GM23338 (cell line): ENCODE measurements around the gene TBCD. TPM values are rescaled to one million over a fixed set of nuclear protein-coding genes. Genes with fewer than 3 reads are reported as not detected.

Source experiments
- ATAC-seq: fragments of 200-7000 bp; cut with Tn5 transposase; 3 replicates; pipeline ENCODE4 v1.9.1; 2020
- DNase-seq: peaks from one replicate; pipeline ENCODE4 v3.0.0-alpha.2; 2015; ENCODE audit warnings: low spot score
- H2AFZ ChIP-seq: fragments of 200-600 bp; sonication (generic); 2 replicates; pipeline ENCODE4 v1.8.0; 2016; ENCODE audit warnings: antibody characterized with exemption, mild to moderate bottlenecking, moderate library complexity
- H3F3A ChIP-seq: fragments of 200-600 bp; sonication (generic); replicated peaks from 2 replicates; pipeline ENCODE4 v1.8.0; 2017; ENCODE audit warnings: antibody characterized with exemption, mixed run types, low read depth
- H3K27ac ChIP-seq: fragments of 200-600 bp; sonication (generic); 2 replicates; pipeline ENCODE4 v1.6.1; 2016; ENCODE audit warnings: low read depth
- H3K27me3 ChIP-seq: fragments of 200-600 bp; sonication (generic); 2 replicates; pipeline ENCODE4 v1.8.0; 2016; ENCODE audit warnings: mild to moderate bottlenecking, mixed run types, moderate library complexity; ENCODE audit not compliant: insufficient read depth
- H3K36me3 ChIP-seq: fragments of 200-600 bp; sonication (generic); 2 replicates; pipeline ENCODE4 v1.8.0; 2016; ENCODE audit warnings: mild to moderate bottlenecking; ENCODE audit not compliant: insufficient read depth
- H3K4me1 ChIP-seq: fragments of 200-600 bp; sonication (generic); 2 replicates; pipeline ENCODE4 v1.8.0; 2016; ENCODE audit warnings: mild to moderate bottlenecking, moderate library complexity; ENCODE audit not compliant: insufficient read depth
- H3K4me2 ChIP-seq: fragments of 200-600 bp; sonication (generic); 2 replicates; pipeline ENCODE4 v1.7.1; 2017; ENCODE audit warnings: mixed run types
- H3K4me3 ChIP-seq: fragments of 200-600 bp; sonication (generic); 2 replicates; pipeline ENCODE4 v1.6.1; 2016; ENCODE audit warnings: mixed run types
- H3K79me2 ChIP-seq: fragments of 200-600 bp; sonication (generic); replicated peaks from 2 replicates; pipeline ENCODE4 v1.8.0; 2017; ENCODE audit warnings: mild to moderate bottlenecking; ENCODE audit not compliant: insufficient read depth
- H3K9me2 ChIP-seq: fragments of 200-600 bp; sonication (generic); 2 replicates; pipeline ENCODE4 v1.8.0; 2017; ENCODE audit not compliant: insufficient read depth
- H4K20me1 ChIP-seq: fragments of 200-600 bp; sonication (generic); replicated peaks from 2 replicates; pipeline ENCODE4 v1.8.0; 2017; ENCODE audit warnings: mild to moderate bottlenecking; ENCODE audit not compliant: insufficient read depth
- H3K27ac Mint-ChIP-seq: 2 replicates; pipeline ENCODE4 v1.8.0; 2020; ENCODE audit warnings: inconsistent platforms, mild to moderate bottlenecking, moderate library complexity, mixed read lengths
- H3K27me3 Mint-ChIP-seq: 3 replicates; pipeline ENCODE4 v1.8.0; 2022; ENCODE audit warnings: low read depth, mild to moderate bottlenecking, moderate library complexity, mixed read lengths, inconsistent platforms; ENCODE audit not compliant: insufficient read depth, poor library complexity
- H3K36me3 Mint-ChIP-seq: 3 replicates; pipeline ENCODE4 v1.8.0; 2021; ENCODE audit warnings: low read depth, mild to moderate bottlenecking, inconsistent platforms, moderate library complexity, mixed read lengths
- H3K4me1 Mint-ChIP-seq: 3 replicates; pipeline ENCODE4 v1.8.0; 2020; ENCODE audit warnings: mild to moderate bottlenecking, inconsistent platforms, mixed read lengths
- H3K4me3 Mint-ChIP-seq: 3 replicates; pipeline ENCODE4 v1.8.0; 2021; ENCODE audit warnings: moderate library complexity, mild to moderate bottlenecking, inconsistent platforms, mixed read lengths
- H3K9me3 Mint-ChIP-seq: 3 replicates; pipeline ENCODE4 v1.8.0; 2020; ENCODE audit warnings: moderate library complexity, mild to moderate bottlenecking, inconsistent platforms, mixed read lengths
- CREB1 ChIP-seq: fragments of 250-450 bp; sonication (Bioruptor Pico); IDR thresholded peaks from 2 replicates; pipeline ENCODE4 v1.5.0; 2020; ENCODE audit warnings: low read depth, mild to moderate bottlenecking, moderate library complexity
- EZH2 ChIP-seq: fragments of 200-600 bp; sonication (generic); IDR thresholded peaks from one replicate; pipeline ENCODE4 v1.8.0; 2017; ENCODE audit warnings: antibody characterized with exemption, mild to moderate bottlenecking, low read depth; ENCODE audit not compliant: unreplicated experiment
- EZH2phosphoT487 ChIP-seq: fragments of 200-600 bp; sonication (generic); IDR thresholded peaks from one replicate; pipeline ENCODE4 v1.8.1; 2018; ENCODE audit warnings: antibody characterized with exemption; ENCODE audit not compliant: unreplicated experiment
- JUNB ChIP-seq: IDR thresholded peaks from one replicate; pipeline ENCODE4 v1.6.1; 2016; ENCODE audit warnings: antibody characterized with exemption; ENCODE audit not compliant: unreplicated experiment
- NANOG ChIP-seq: IDR thresholded peaks from 2 replicates; pipeline ENCODE4 v1.6.1; 2016; ENCODE audit warnings: antibody characterized with exemption, borderline replicate concordance
- POLR2AphosphoS5 ChIP-seq: IDR thresholded peaks from 2 replicates; pipeline ENCODE4 v1.6.1; 2016; ENCODE audit warnings: antibody characterized with exemption, low read depth
- STAT1 ChIP-seq: IDR thresholded peaks from one replicate; pipeline ENCODE4 v1.6.1; 2016; ENCODE audit warnings: antibody characterized with exemption; ENCODE audit not compliant: unreplicated experiment
- ZNF114 ChIP-seq: fragments of 250-450 bp; sonication (Bioruptor Pico); IDR thresholded peaks from 2 replicates; pipeline ENCODE4 v1.5.0; 2020; ENCODE audit warnings: mild to moderate bottlenecking, moderate library complexity
- ZNF331 ChIP-seq: fragments of 250-450 bp; sonication (Bioruptor Pico); IDR thresholded peaks from 2 replicates; pipeline ENCODE4 v1.5.0; 2020; ENCODE audit warnings: low read depth, mild to moderate bottlenecking, moderate library complexity
- polyA plus RNA-seq: library from polyadenylated mRNA; unstranded; fragments of >200 nt; fragmentation: Nextera tagmentation; extraction: Ambion mirVana; gene quantifications from 2 replicates; pipeline ENCODE4 v1.2.1, GENCODE V29; 2016
- total RNA-seq: library from RNA; depleted of rRNA; stranded (reverse); fragments of >200 nt; shearing (Covaris generic); gene quantifications from 2 replicates; pipeline ENCODE4 v1.2.3, GENCODE V29; 2014
- TF ChIP-seq, protein P1 (sequence below): IDR thresholded peaks from 2 replicates; pipeline ENCODE4 v1.6.1; 2016; ENCODE audit warnings: antibody characterized with exemption
- TF ChIP-seq, protein P2 (sequence below), 2 experiments: fragments of 200-600 bp in 1 of 2; sonication (generic) in 1 of 2; conservative IDR thresholded peaks; 2 replicates each; pipeline versions ENCODE4 v1.5.1 to v1.6.1; 2016 to 2017; ENCODE audit warnings: antibody characterized with exemption in 2 of 2, low read depth in 2 of 2, mild to moderate bottlenecking in 2 of 2, moderate library complexity in 1 of 2
- TF ChIP-seq, protein P3 (sequence below): IDR thresholded peaks from one replicate; pipeline ENCODE4 v1.6.1; 2018; ENCODE audit warnings: antibody characterized with exemption; ENCODE audit not compliant: unreplicated experiment

Gene TBCD
- total and polyA plus RNA-seq, 2 experiments from 2014 or later, result 75.0 to 116 TPM

DNA sequence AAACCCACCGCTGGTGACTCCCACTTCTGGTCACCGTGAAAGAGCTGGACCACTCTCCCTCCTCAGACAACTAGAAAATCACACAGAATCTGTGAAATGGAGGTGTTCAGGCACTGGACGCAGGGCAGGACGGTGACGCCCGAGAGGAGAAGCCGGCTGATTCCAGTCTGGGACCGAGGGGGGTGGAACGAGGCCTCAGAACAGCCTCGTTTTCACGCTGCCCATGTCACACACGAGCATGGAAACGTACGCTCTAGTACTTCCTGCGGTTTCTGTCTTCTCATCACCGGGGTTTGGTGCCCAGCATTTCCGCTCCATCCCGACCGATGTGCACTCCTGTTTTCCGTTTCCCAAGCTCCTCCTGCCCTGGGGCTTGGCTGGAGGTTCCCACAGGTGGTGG, 225.7 kb downstream of the TBCD start:
- Histone ChIP-seq H2AFZ (no peak overlapping the region), H3K36me3 (no peaks in the 10 kb centered on the region), H3K4me2 (no peak overlapping the region), H4K20me1 (no peaks in the 10 kb centered on the region), H3K4me3 (no peak overlapping the region), H3K27ac (no peak overlapping the region), H3K9me2 (no peaks in the 10 kb centered on the region), H3K79me2 (no peaks in the 10 kb centered on the region), H3F3A (no peaks in the 10 kb centered on the region), H3K4me1 (0 out of 2 replicates have a peak, but pooled peaks cover 5% of the 10 kb centered on the region), H3K27me3 (no peaks in the 10 kb centered on the region)
- TF ChIP-seq, protein P1, sequence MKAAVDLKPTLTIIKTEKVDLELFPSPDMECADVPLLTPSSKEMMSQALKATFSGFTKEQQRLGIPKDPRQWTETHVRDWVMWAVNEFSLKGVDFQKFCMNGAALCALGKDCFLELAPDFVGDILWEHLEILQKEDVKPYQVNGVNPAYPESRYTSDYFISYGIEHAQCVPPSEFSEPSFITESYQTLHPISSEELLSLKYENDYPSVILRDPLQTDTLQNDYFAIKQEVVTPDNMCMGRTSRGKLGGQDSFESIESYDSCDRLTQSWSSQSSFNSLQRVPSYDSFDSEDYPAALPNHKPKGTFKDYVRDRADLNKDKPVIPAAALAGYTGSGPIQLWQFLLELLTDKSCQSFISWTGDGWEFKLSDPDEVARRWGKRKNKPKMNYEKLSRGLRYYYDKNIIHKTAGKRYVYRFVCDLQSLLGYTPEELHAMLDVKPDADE, result no peak
- TF ChIP-seq CREB1 (CRISPR knock-in tag) (no peak), ZNF331 (no peak), POLR2AphosphoS5 (no peak), NANOG (no peak), ZNF114 (CRISPR knock-in tag) (no peak), JUNB (no peak)
- TF ChIP-seq, protein P2, sequence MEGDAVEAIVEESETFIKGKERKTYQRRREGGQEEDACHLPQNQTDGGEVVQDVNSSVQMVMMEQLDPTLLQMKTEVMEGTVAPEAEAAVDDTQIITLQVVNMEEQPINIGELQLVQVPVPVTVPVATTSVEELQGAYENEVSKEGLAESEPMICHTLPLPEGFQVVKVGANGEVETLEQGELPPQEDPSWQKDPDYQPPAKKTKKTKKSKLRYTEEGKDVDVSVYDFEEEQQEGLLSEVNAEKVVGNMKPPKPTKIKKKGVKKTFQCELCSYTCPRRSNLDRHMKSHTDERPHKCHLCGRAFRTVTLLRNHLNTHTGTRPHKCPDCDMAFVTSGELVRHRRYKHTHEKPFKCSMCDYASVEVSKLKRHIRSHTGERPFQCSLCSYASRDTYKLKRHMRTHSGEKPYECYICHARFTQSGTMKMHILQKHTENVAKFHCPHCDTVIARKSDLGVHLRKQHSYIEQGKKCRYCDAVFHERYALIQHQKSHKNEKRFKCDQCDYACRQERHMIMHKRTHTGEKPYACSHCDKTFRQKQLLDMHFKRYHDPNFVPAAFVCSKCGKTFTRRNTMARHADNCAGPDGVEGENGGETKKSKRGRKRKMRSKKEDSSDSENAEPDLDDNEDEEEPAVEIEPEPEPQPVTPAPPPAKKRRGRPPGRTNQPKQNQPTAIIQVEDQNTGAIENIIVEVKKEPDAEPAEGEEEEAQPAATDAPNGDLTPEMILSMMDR (conservative IDR thresholded peaks at IDR 0.05; ENCODE audit: low read depth in 2 of 2), result no peak
- Mint-ChIP-seq H3K27ac (no peak overlapping the region), H3K9me3 (no peaks in the 10 kb centered on the region; the same call in 2 of the 3 replicates), H3K4me1 (peaks cover 9% of the 10 kb centered on the region), H3K4me3 (no peak overlapping the region), H3K36me3 (no peaks in the 10 kb centered on the region; the same call in 2 of the 3 replicates), H3K27me3 (no peaks in the 10 kb centered on the region)
- no peak for DNase-seq
- ATAC-seq, result no peak

DNA sequence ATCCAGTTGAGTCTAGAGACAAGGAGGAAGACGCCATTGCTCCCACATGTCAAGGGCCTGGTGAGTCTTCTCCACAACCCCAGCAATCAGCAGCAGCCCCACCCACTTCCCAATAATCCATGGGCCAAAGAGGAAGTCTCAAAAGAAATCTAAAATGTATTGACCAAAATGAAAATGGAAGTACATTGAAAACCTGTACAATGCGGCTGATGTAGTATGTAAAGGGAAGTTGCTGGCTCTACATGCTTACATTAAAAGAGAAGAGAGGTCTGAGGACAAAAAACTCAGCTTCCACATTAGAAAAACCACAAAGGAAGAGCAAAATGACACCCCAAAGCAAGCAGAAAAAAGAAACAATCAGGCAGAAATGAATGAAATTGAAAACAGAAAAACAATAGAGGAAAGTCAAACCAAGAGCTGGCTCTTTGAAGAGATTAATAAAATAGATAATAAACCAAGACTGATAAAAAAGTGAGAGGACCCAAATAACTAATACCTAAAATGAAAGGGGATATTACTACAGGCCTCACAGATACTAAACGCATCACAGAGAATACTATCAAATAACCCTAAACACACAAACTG, 227.0 kb downstream of the TBCD start:
- H3K4me1 ChIP-seq, result 0 out of 2 replicates have a peak, but pooled peaks cover 5% of the 10 kb centered on the region
- no peaks in the 10 kb centered on the region for H3K9me2 ChIP-seq
- H3K27me3 ChIP-seq, result no peaks in the 10 kb centered on the region
- H3K27me3 Mint-ChIP-seq, result no peaks in the 10 kb centered on the region
- no peaks in the 10 kb centered on the region for H4K20me1 ChIP-seq
- H3K9me3 Mint-ChIP-seq, result no peaks in the 10 kb centered on the region
- no peak overlapping the region for H3K4me2 ChIP-seq
- H3K4me3 ChIP-seq, result no peak overlapping the region
- H3K79me2 ChIP-seq, result no peaks in the 10 kb centered on the region
- no peaks in the 10 kb centered on the region for H3K36me3 ChIP-seq
- H3F3A ChIP-seq, result no peaks in the 10 kb centered on the region
- no peak overlapping the region for H3K27ac Mint-ChIP-seq
- DNase-seq, result no peak
- H3K4me3 Mint-ChIP-seq, result no peak overlapping the region
- ATAC-seq, result no peak
- H3K27ac ChIP-seq, result no peak overlapping the region
- H3K4me1 Mint-ChIP-seq, result peaks cover 9% of the 10 kb centered on the region
- H2AFZ ChIP-seq, result no peak overlapping the region
- peaks cover 4% of the 10 kb centered on the region; the same call in 2 of the 3 replicates for H3K36me3 Mint-ChIP-seq
- TF ChIP-seq EZH2 (no peak), ZNF114 (CRISPR knock-in tag) (no peak), STAT1 (no peak), EZH2phosphoT487 (no peak), CREB1 (CRISPR knock-in tag) (no peak), POLR2AphosphoS5 (no peak)
- TF ChIP-seq, protein P2 (conservative IDR thresholded peaks at IDR 0.05; ENCODE audit: low read depth in 2 of 2), result no peak
- TF ChIP-seq, protein P3, sequence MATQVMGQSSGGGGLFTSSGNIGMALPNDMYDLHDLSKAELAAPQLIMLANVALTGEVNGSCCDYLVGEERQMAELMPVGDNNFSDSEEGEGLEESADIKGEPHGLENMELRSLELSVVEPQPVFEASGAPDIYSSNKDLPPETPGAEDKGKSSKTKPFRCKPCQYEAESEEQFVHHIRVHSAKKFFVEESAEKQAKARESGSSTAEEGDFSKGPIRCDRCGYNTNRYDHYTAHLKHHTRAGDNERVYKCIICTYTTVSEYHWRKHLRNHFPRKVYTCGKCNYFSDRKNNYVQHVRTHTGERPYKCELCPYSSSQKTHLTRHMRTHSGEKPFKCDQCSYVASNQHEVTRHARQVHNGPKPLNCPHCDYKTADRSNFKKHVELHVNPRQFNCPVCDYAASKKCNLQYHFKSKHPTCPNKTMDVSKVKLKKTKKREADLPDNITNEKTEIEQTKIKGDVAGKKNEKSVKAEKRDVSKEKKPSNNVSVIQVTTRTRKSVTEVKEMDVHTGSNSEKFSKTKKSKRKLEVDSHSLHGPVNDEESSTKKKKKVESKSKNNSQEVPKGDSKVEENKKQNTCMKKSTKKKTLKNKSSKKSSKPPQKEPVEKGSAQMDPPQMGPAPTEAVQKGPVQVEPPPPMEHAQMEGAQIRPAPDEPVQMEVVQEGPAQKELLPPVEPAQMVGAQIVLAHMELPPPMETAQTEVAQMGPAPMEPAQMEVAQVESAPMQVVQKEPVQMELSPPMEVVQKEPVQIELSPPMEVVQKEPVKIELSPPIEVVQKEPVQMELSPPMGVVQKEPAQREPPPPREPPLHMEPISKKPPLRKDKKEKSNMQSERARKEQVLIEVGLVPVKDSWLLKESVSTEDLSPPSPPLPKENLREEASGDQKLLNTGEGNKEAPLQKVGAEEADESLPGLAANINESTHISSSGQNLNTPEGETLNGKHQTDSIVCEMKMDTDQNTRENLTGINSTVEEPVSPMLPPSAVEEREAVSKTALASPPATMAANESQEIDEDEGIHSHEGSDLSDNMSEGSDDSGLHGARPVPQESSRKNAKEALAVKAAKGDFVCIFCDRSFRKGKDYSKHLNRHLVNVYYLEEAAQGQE, result no peak
